Limb (tissue), 2 donors: ENCODE results near the gene PRRC2A.

Experiments
- DNase-seq, 2 donors: peaks; one replicate each; pipeline ENCODE4 v3.0.0-alpha.2; 2016; ENCODE audit errors: extremely low spot score in 2 of 2

PRRC2A gene

GRCh38 chr6:31620586-31621319 lies at the start of gene PRRC2A:
TSS of gene PRRC2A (plus strand) at chr6:31620715. CDS start at chr6:31622790, 2,075 bp downstream.
- peak in 1 of 2 donors; percentile 81 for DNase-seq

- DNase-seq = no peak
Observed at GRCh38 chr6:31572041-31572911, 48.2 kb upstream of the PRRC2A start, which contains the start of gene LTA. TSS of gene LTA (plus strand) at chr6:31572289. CDS start at chr6:31572743, 454 bp downstream.

- no peak for DNase-seq
Observed at GRCh38 chr6:31573239-31574105, 47.0 kb upstream of the PRRC2A start.

- no peak for DNase-seq
Observed at GRCh38 chr6:31574106-31575061, 46.1 kb upstream of the PRRC2A start.

- no peak for DNase-seq
Observed at GRCh38 chr6:31575335-31575901, 45.1 kb upstream of the PRRC2A start, which contains the start of gene TNF. TSS of gene TNF (plus strand) at chr6:31575565. CDS start at chr6:31575742, 177 bp downstream.

- no peak for DNase-seq
Observed at GRCh38 chr6:31575952-31576685, 44.4 kb upstream of the PRRC2A start.

- no peak for DNase-seq
Observed at GRCh38 chr6:31576897-31577578, 43.5 kb upstream of the PRRC2A start.

GRCh38 chr6:31577579-31577966 lies 42.9 kb upstream of the PRRC2A start:
- no peak for DNase-seq

- DNase-seq = no peak
Observed at GRCh38 chr6:31578184-31579118, 42.1 kb upstream of the PRRC2A start.

GRCh38 chr6:31579119-31579505 lies 41.4 kb upstream of the PRRC2A start:
- DNase-seq = no peak

GRCh38 chr6:31579546-31580437 lies 40.7 kb upstream of the PRRC2A start:
- no peak for DNase-seq

- DNase-seq = no peak
Observed at GRCh38 chr6:31580438-31580740, 40.1 kb upstream of the PRRC2A start.

GRCh38 chr6:31580807-31581433 lies 39.6 kb upstream of the PRRC2A start:
- peak; percentile 85 to 93 for DNase-seq

- peak in 1 of 2 donors; percentile 45 for DNase-seq
Observed at GRCh38 chr6:31581434-31582229, 38.9 kb upstream of the PRRC2A start.

- no peak for DNase-seq
Observed at GRCh38 chr6:31582230-31582643, 38.3 kb upstream of the PRRC2A start, which contains the start of gene LTB. TSS of gene LTB (minus strand) at chr6:31582424. CDS start at chr6:31582417, 7 bp downstream.
